ENCODE results near the gene RNF169. TPM values are rescaled to one million over a fixed set of nuclear protein-coding genes. Genes with fewer than 3 reads are reported as not detected.

Gene RNF169
- total and polyA plus RNA-seq, 2 of the 4 experiments (the other 2 are of a cell fraction), result 3.6 to 23.3 TPM

- intact Hi-C loops (cut with micrococcal nuclease), result no loop called here
- Histone ChIP-seq H4K91ac (ENCODE audit: insufficient read depth, low read depth, low read length) (no peak overlapping the region), H3K36me3 (ENCODE audit: control insufficient read depth, insufficient read depth, low read length) (no peaks in the 10 kb centered on the region), H3K56ac (ENCODE audit: extremely low read depth, insufficient read depth, low read length) (no peak overlapping the region), H4K20me1 (ENCODE audit: insufficient read depth, low read length) (no peaks in the 10 kb centered on the region), H3K4me1 (ENCODE audit: control insufficient read depth, insufficient read depth, low read length) (peaks cover 4% of the 10 kb centered on the region; the same call in 1 of the 2 replicates), H2BK20ac (ENCODE audit: low read depth, low read length) (no peak overlapping the region), H4K8ac (ENCODE audit: low read depth in 2 of 2, low read length in 2 of 2) (no peak overlapping the region), H2AFZ (replicated peaks; ENCODE audit: low read length, poor library complexity) (no peak overlapping the region), H2AK9ac (replicated peaks; ENCODE audit: low read depth, low read length, poor library complexity) (no peak overlapping the region), H3K27me3 (ENCODE audit: control insufficient read depth, insufficient read depth, low read length) (peaks cover 46% of the 10 kb centered on the region), H2BK120ac (ENCODE audit: low read depth, low read length) (no peak overlapping the region), H2BK5ac (ENCODE audit: low read depth, low read length, poor library complexity, severe bottlenecking) (no peak overlapping the region), H2AK5ac (ENCODE audit: low read depth, low read length) (no peak overlapping the region), H3K14ac (replicated peaks; ENCODE audit: low read depth, low read length) (no peak overlapping the region), H4K5ac (ENCODE audit: low read depth, low read length) (no peak overlapping the region), H3K9ac (ENCODE audit: low read depth, low read length) (no peak overlapping the region), H2BK15ac (ENCODE audit: low read depth, low read length) (no peak overlapping the region), H3K4ac (ENCODE audit: low read depth, low read length) (no peak overlapping the region), H3K9me1 (ENCODE audit: insufficient read depth, low read length) (no peaks in the 10 kb centered on the region), H3K23ac (ENCODE audit: low read depth, low read length) (no peak overlapping the region), H3K18ac (ENCODE audit: low read depth, low read length) (no peak overlapping the region), H3K27ac (ENCODE audit: insufficient read depth, low read length) (no peak overlapping the region), H3K79me1 (ENCODE audit: low read depth in 1 of 2, low read length in 2 of 2) (no peaks in the 10 kb centered on the region), H3K4me3 (ENCODE audit: insufficient read depth, low read depth, low read length) (no peak overlapping the region), H3K4me2 (ENCODE audit: low read depth, low read length) (no peak overlapping the region), H3K9me3 (ENCODE audit: control insufficient read depth, insufficient read depth, low read length) (no peaks in the 10 kb centered on the region)
- in situ Hi-C loops (cut with MboI; ENCODE audit: low sequenced_read_pairs), result loop anchor here (10.0 kb wide), 1 partner anchor 480 kb away; no protein-coding TSS in a partner anchor
- TF ChIP-seq POLR2A (IDR thresholded peaks at IDR 0.05; ENCODE audit: low read depth, low read length), result no peak
- no peak for TF ChIP-seq CHD1 (IDR thresholded peaks at IDR 0.05; ENCODE audit: low read depth, low read length)
- no peak for TF ChIP-seq MXI1 (IDR thresholded peaks at IDR 0.05; ENCODE audit: borderline replicate concordance, low read depth, low read length)
- TF ChIP-seq CTCF (conservative IDR thresholded peaks at IDR 0.05; ENCODE audit: low read depth, low read length), result no peak
- no peak for TF ChIP-seq FOS (IDR thresholded peaks at IDR 0.05; ENCODE audit: low read depth, low read length)
- TF ChIP-seq NFE2L2 (IDR thresholded peaks at IDR 0.05; ENCODE audit: low read depth, low read length), result no peak
- no peak for TF ChIP-seq CEBPB (IDR thresholded peaks at IDR 0.05; ENCODE audit: low read depth, low read length)
- TF ChIP-seq MAZ (IDR thresholded peaks at IDR 0.05; ENCODE audit: borderline replicate concordance, low read depth, low read length), result no peak
- no peak for TF ChIP-seq BHLHE40 (IDR thresholded peaks at IDR 0.05; ENCODE audit: low read depth, low read length)
- WGBS, 2 experiments (ENCODE audit: extremely low coverage in 2 of 2, insufficient read length in 1 of 2), result no CpG with 5 or more reads among the region's 1 CpG
- ChIA-PET POLR2A (ENCODE audit: unreplicated experiment) (no interaction called here), CTCF (no interaction called here)
- BruUV-seq (replicated peaks), result no TSS peak
- no peak; the same call in 1 of the 2 replicates for ATAC-seq (ENCODE audit: low read depth)
- DNase-seq, result no peak
- dilution Hi-C loops (cut with HindIII; ENCODE audit: low sequenced_read_pairs, unreplicated experiment), result loop anchor here (25.0 kb wide), 1 partner anchor 122 kb away; no protein-coding TSS in a partner anchor
These were observed 14.1 kb upstream of the RNF169 start for GRCh38 chr11:74734559-74734925.
